ENCODE measurements around the gene CCDC88C. TPM values are rescaled to one million over a fixed set of nuclear protein-coding genes. Genes with fewer than 3 reads are reported as not detected.
A peak's percentile ranks its signal among the peaks of the same experiment; 100 is the strongest.

Gene CCDC88C
- total and polyA plus RNA-seq, 12 donors, result 2.2 to 8.4 (median 4.9) TPM

DNA sequence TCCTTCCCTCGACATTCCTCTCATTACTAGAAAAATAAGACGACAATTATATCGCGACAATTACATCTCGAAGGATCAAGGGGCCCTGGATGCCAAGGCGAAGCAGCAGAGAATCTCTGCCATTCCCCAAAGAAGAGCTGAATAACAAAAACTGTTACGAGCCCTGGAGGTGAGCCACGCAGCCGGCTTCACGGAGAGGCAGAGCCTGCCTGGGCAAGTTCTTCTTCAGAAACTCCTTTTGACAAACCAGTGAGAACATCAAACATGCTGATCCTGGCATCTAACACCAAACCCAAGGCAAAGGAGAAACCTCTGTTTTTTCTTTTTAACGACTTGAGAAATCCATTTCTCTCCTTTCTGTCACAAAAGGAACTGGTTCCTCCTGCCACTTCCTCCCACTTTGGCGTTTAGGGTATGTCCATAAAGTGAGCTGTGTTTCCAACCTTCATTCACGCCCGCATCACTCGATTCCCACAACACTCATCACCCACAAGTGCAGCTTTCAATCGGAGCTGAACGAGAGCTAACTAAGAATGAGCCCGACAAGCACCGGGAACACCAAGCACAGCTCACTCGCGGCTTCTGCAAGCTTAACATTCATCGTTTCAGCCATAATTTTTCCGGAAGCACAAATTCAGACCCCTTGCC, 21.5 kb downstream of the CCDC88C start:
- 61 to 68% methylated on average over 23 of the region's 23 CpGs for WGBS, 2 donors
- H3K4me1 ChIP-seq, result peaks cover 0 to 98% (median 40%) of the 10 kb centered on the region in 9 donors
- no peak for ATAC-seq
- TF ChIP-seq, protein P1, sequence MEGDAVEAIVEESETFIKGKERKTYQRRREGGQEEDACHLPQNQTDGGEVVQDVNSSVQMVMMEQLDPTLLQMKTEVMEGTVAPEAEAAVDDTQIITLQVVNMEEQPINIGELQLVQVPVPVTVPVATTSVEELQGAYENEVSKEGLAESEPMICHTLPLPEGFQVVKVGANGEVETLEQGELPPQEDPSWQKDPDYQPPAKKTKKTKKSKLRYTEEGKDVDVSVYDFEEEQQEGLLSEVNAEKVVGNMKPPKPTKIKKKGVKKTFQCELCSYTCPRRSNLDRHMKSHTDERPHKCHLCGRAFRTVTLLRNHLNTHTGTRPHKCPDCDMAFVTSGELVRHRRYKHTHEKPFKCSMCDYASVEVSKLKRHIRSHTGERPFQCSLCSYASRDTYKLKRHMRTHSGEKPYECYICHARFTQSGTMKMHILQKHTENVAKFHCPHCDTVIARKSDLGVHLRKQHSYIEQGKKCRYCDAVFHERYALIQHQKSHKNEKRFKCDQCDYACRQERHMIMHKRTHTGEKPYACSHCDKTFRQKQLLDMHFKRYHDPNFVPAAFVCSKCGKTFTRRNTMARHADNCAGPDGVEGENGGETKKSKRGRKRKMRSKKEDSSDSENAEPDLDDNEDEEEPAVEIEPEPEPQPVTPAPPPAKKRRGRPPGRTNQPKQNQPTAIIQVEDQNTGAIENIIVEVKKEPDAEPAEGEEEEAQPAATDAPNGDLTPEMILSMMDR (IDR thresholded peaks at IDR 0.05), result no peak
- no peak overlapping the region for H3K4me3 ChIP-seq
- no peaks in the 10 kb centered on the region for H3K36me3 ChIP-seq
- H3K27ac ChIP-seq, result peak overlapping the region in 1 of 10 donors; percentile 67
- DNase-seq, result no peak
- H3K9me3 ChIP-seq, result no peaks in the 10 kb centered on the region
- peaks cover 0 to 48% (median 7%) of the 10 kb centered on the region in 7 donors for H3K27me3 ChIP-seq
- intact Hi-C loops (cut with DNase I), result no loop called here

DNA sequence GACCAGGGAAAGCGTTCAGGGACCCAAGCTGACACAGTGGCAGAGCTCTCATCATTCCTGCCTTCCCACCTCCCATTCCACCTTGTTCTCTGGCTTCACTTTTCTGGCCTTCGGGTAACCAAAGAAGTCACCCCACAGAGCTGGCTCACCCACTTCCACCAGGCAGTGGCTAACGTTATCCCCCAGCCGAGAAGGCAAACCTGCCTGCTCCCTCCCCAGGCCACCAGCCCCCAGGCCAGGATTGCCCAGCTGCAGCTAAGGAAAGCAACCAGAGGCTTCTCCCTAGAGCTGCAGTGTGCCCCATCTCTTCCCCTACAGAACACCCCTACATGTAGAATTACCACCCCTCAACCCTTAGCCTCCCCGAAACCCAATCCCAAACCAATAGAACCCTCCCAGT, 22.2 kb downstream of the CCDC88C start:
- ATAC-seq (no peak), DNase-seq (no peak)
- Histone ChIP-seq H3K4me1 (peaks cover 0 to 99% (median 36%) of the 10 kb centered on the region in 9 donors), H3K27me3 (peaks cover 0 to 55% (median 8%) of the 10 kb centered on the region in 7 donors), H3K9me3 (no peaks in the 10 kb centered on the region), H3K27ac (peak overlapping the region in 1 of 10 donors; percentile 57), H3K36me3 (no peaks in the 10 kb centered on the region), H3K4me3 (no peak overlapping the region)
- TF ChIP-seq, protein P1 (IDR thresholded peaks at IDR 0.05), result no peak
- 54 to 78% methylated on average over 5 of the region's 5 CpGs for WGBS, 2 donors
- intact Hi-C loops (cut with DNase I), result no loop called here

DNA sequence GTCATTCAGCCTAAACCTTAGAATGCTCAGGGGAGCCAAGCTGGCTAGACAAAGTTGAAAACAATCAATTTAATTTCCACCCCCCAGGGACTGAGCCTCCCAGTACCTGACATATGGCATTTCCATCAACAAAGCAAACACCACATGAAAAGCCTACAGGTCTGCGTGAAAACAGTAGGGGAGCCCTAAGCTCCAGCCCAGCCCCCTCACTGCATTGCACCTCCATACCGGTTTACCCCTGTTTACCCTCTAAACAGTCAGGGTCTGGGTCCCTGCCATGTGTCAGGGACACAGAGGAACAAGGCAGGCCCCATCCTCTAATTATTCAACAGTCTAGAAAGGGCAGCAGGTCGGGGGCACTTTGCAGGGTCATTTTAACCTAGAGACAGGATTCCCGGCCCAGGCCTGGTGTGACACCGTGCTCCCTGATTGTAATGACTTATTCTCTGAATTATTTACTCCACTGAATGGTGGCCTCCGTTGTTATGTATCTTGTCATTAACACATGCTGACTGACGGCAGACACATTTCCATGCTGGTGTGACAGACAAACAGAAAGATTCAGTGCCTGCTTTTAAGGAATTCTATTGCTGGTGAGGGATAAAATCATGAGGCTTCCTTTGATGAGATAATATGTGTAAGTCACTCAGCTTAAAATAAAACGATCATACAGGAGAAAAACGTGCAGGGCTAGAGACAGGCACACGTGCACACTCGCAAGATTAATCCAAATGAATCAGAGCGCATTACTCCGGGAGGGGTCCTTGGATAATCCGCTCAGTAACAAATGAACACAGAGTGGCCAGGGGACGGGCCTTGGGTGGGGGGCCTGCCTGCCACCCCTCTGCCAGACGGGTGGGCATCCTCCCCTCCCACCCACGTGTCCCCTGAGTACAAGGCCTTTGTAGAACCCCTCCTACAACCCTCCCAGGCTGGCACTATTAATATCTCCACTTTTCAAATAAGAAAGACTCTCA, 23.2 kb downstream of the CCDC88C start:
- DNase-seq (no peak), ATAC-seq (no peak)
- H3K4me3 ChIP-seq, result no peak overlapping the region
- WGBS, 2 donors, result 66 to 73% methylated on average over 17 of the region's 17 CpGs
- no peaks in the 10 kb centered on the region for H3K9me3 ChIP-seq
- TF ChIP-seq, protein P1 (IDR thresholded peaks at IDR 0.05), result no peak
- no peak overlapping the region for H3K27ac ChIP-seq
- H3K4me1 ChIP-seq, result peaks cover 0 to 95% (median 26%) of the 10 kb centered on the region in 9 donors
- H3K27me3 ChIP-seq, result peaks cover 0 to 58% (median 12%) of the 10 kb centered on the region in 7 donors
- no peaks in the 10 kb centered on the region for H3K36me3 ChIP-seq
- intact Hi-C loops (cut with DNase I), result no loop called here

DNA sequence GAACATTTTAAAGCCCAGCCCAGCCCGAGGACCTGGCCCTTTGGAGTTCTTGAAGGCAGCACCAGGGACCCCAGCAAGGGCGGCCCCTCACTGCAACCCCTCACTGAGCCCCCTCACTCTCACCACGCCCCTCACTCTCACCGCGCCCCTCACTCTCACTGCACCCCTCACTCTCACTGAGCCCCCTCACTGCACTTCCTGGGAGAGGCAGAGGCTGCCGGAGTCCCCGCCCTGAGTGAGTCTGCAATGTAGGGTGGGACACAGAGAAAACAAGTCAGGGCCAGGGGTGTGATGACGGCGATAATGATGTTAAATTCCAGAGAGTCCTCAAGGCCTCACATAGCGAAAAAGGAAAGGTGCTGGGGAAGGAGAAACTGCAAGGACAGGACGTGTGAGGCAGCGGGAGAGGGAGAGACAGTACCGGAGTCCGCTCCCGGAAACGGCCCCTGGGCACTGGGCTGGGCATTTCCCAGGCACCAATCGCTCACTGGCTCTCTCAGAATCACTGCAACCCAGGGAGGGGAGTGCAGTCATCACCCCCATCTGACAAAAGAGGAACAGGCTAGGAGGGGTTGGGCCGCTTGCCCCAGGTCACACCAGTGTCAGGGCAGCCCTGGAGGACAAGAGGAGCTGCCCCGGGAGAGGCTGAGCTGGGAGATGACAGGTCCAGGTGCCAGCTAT, 24.9 kb downstream of the CCDC88C start:
- Histone ChIP-seq H3K27me3 (peaks cover 0 to 57% (median 12%) of the 10 kb centered on the region in 7 donors), H3K27ac (peak overlapping the region in 1 of 10 donors; percentile 10), H3K36me3 (no peaks in the 10 kb centered on the region), H3K4me3 (no peak overlapping the region), H3K4me1 (peaks cover 0 to 95% (median 17%) of the 10 kb centered on the region in 9 donors), H3K9me3 (no peaks in the 10 kb centered on the region)
- TF ChIP-seq, protein P1 (IDR thresholded peaks at IDR 0.05), result no peak
- intact Hi-C loops (cut with DNase I), result no loop called here
- WGBS, 2 donors, result 38 to 49% methylated on average over 19 of the region's 19 CpGs
- ATAC-seq (peak in 1 of 8 donors; percentile 26), DNase-seq (no peak)

Measured in heart right ventricle (tissue), 16 donors.